Activated CD8-positive, alpha-beta memory T cell treated with anti-CD3 and anti-CD28 coated beads for 36 hours (primary cell): ENCODE results near the gene MLH1. TPM values are rescaled to one million over a fixed set of nuclear protein-coding genes. Genes with fewer than 3 reads are reported as not detected.

Experiments used
- CTCF ChIA-PET: fragments of 350-600 bp; sonication (Branson Sonifier 250); formaldehyde crosslinking; loops from one replicate; lab custom pipeline; 2021; ENCODE audit warnings: antibody characterized with exemption; lab: Charles Lee
- POLR2A ChIA-PET: fragments of 350-600 bp; sonication (Branson Sonifier 250); formaldehyde crosslinking; loops from one replicate; lab custom pipeline; 2021; ENCODE audit warnings: antibody characterized with exemption; lab: Charles Lee
- total RNA-seq, 2 experiments: library from RNA; stranded (reverse); gene quantifications; one replicate each; pipeline ENCODE4 v1.2.3, GENCODE V29; 2021

The MLH1 gene
- total RNA-seq, 2 experiments from 2014 or later = 70.1 to 77.8 TPM

DNA sequence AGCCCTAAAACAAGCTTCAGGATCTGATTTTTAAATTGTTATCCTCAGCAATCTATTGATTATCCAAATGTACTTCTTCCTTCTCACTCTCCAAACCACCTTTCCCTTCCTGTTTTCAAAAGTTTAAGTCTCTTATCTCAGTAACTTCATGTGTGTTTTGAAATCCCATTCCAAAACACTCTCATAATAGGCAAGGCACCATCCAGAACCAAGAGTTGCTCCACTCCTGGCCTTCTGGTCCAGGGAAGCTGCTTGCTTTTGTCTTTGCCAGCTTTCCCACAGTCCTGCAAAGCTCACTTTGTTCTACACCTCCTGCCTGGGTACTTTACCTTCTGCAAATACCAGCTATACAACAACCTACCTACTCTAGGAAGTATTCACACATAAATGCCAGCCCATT is 63.5 kb downstream of the MLH1 start:
- CTCF ChIA-PET = no interaction called here
- POLR2A ChIA-PET = no interaction called here

DNA sequence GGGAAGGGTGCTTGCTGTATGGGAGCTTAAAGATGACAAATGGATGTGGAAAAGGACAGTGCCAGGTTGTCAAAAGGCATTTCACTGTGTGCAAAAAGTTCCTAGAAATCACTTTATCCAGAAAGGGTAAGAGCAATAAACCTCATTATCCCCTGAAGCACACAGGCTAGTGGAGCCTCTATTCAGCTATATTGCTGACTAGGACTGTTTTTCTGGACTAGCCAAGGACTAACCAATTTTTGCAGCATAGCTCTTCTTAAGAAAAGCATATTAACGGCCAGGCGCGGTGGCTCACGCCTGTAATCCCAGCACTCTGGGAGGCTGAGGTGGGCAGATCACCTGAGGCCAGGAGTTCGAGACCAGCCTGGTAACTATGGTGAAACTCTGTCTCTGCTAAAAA is 64.8 kb downstream of the MLH1 start:
- ChIA-PET POLR2A (no interaction called here), CTCF (interaction anchor here (1.2 kb wide), 1 partner anchor 48 kb away, joined by 3 read pairs; no protein-coding TSS in a partner anchor)

DNA sequence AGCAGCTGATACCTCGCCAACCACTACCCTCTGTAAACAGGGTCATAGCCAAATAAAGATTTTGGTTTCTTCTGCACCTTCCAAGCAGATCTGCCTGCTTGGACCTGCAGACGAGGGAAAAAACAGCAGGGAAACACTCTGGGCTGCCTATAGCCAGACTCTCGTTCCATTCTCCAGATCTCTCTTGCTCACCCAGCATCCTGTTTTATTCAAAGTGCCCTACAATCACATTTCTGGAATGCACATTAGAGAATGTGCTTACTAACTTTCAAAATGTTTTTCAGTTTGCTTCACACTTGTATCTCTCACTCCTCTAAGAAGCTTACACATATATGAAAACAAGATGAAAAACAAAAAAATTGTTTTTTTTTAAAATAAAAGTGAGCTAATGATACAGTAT is 71.4 kb downstream of the MLH1 start:
- POLR2A ChIA-PET = no interaction called here
- CTCF ChIA-PET = interaction anchor here (0.5 kb wide), 1 partner anchor 97 kb away, joined by 3 read pairs; no protein-coding TSS in a partner anchor

DNA sequence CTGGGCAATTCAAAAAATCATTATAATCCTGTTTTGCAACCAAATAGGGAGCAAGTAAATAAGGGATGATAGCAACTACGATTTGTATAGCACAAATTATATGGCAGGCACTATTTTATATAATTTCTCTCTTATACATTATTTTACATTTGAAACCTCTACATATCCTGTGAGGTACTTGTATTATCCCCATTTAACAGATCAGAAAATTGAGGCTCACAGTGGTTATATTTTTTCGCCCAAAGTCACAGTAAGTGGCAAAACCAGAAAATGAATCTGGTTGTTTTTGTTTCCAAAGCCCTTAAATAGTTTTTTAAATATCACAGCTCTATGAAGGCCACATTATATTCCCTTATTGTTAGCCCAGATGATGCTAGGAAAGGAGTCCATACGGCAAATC is 74.3 kb downstream of the MLH1 start:
- ChIA-PET CTCF (no interaction called here), POLR2A (no interaction called here)

DNA sequence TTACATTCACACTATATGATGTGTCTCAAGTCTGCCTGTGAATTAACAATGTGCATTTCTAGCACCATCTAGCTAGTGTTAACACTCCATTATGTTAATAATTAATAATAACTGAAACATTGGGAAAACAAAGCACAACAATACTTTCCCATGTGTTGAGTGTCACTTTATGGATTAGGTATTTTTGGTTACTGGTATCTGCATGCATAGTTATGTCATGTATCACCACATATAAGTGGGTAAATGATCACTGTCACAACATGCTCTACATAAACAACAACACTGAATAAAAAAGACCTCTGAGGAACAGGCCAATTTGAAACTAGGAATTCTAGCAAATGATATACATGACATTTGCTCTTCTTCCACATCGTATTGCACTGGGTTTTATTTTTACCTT is 74.7 kb downstream of the MLH1 start:
- CTCF ChIA-PET = no interaction called here
- POLR2A ChIA-PET = no interaction called here

DNA sequence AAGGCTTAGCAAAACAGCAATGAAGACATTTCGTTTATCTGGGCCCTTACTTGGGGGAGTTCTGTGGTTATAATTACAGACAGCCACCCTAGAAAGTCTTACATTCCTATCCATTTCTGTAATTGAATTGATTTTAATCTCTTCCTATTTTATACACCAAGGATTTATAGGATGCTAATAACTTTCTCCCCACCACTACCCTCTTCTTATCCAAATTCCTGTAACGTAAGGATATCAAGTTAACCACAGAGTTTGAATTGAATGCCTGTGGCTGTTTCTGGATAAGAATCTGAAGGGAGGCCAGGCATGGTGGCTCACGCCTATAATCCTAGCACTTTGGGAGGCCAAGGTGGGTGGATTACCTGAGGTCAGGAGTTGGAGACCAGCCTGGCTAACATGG is 78.6 kb downstream of the MLH1 start:
- CTCF ChIA-PET = no interaction called here
- POLR2A ChIA-PET = no interaction called here

DNA sequence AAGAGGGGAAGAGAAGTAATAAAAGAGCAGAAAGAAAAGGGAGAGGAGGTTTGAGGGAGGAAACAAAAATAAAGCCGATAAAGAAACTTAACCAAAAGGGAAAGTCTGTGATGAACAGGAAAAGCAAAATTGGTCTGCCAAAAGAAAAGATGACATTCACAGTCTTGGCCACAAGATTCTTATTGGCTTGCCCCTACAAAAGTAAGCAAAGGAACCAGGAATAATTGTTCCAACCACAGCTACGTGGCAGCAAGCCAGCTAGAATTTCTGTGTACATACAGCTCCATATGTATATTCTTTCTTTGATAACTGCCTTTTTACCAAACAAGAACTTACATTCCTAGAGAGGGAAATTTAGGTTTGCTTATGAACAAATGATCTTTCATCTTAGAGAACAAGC is 79.6 kb downstream of the MLH1 start:
- ChIA-PET POLR2A (no interaction called here), CTCF (interaction anchor here (0.6 kb wide), 1 partner anchor 154 kb away, joined by 3 read pairs; no protein-coding TSS in a partner anchor)

DNA sequence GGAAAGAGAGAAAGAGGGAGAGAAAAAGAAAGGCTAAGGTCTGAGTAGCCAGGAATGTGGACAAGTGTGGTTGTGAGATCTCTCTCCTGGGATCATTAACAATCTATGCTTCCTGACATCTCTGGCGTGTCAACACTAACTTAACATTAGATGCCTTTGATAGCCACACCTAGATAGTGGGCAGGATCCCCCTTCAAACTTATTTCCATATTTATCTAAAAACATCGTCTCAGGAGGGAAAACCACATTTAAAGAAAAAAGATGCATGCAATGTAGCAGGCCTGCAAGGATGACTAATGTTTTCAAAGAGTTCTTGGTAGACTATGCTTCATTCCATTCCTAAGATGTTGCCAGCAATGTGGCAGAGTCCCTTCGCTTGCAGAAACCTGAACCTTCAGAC is 80.9 kb downstream of the MLH1 start:
- ChIA-PET POLR2A (no interaction called here), CTCF (no interaction called here)

DNA sequence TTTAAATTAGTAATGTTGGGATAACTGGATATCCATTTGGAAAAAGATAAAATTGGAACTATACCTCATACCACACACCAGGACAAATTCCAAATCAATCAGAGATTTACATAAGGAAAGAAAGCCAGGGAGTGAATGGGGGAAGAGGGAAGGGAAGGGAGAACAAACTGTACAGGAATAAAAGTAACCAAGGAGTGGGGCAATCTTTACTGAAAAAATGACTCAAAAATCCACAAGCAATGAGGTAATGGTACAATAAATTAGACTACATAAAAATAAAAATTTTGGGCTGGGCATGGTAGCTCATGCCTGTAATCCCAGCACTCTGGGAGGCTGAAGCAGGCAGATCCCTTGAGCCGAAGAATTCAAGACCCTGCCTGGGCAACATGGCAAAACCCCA is 82.6 kb downstream of the MLH1 start:
- CTCF ChIA-PET = no interaction called here
- POLR2A ChIA-PET = no interaction called here

DNA sequence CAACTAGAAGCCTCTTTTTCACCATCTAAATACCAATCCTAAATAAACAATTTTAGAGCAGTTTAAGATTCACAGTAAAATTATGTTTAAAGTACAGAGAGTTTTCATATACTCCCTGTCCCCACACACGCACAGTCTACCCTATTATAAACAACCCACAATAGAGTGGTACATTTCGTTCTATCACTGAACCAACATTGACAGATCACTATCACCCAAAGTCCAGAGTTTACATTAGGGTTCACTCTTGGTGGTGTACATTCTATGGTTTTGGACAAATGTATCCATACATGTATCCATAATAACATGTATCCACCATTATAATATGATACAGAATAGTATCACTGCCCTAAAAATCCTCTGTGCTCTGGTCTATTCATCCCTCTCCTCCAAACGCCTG is 89.0 kb downstream of the MLH1 start:
- ChIA-PET POLR2A (interaction anchor here (0.6 kb wide), 1 partner anchor 1920 kb away, joined by 3 read pairs; no protein-coding TSS in a partner anchor), CTCF (no interaction called here)

DNA sequence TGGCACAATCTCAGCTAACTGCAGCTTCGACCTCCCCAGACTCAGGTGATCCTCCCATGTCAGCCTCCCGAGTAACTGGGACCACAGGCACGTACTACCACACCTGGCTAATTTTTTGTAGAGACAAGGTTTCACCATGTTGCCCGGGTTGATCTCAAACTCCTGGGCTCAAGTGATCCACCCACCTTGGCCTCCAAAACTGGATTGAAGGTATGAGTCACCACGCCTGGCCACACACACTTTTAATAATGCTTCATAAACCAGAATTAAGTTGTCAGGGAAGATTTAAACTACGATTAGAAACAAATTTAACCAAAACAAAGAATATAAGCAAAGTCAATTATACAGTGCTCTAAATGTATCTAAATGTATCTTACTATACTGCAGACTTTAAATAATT is 93.6 kb downstream of the MLH1 start:
- CTCF ChIA-PET = no interaction called here
- POLR2A ChIA-PET = no interaction called here

DNA sequence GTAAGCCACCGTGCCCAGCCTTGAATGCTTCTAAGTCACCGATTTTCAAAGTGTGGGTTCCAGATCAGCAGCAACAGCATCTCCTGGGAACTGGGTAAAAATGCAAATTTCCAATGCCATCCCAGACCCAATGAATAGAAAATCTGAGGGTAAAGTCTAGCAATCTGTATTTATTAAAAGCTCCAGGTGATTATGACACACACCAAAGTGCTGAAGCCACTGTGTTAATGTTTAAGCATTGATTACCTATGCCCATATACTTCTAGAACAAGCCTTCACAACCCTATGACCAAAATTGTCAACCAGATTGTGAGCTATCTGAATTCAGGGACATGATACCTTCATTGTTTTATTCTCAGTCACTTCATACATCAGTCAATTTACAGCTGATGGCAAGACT is 94.6 kb downstream of the MLH1 start:
- POLR2A ChIA-PET = no interaction called here
- CTCF ChIA-PET = no interaction called here

DNA sequence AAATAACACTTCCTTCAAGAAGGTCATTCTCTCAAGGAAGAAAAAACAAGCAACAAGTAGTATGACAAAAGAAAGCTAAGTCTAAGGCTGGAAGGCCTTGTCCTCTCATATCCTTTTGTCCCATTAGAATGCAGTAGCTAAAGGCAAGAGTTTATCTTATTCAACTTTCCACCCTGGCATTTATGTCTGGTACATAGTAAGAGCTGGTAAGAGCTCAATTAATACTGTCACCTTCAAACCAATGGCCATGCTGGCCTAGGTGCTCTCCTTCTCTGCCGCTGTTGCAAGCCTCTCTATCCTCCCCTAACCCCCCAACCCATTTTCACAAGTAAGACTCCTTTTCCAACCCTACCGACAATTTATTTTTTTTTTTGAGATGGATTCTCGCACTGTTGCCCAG is 99.2 kb downstream of the MLH1 start:
- ChIA-PET POLR2A (no interaction called here), CTCF (no interaction called here)

DNA sequence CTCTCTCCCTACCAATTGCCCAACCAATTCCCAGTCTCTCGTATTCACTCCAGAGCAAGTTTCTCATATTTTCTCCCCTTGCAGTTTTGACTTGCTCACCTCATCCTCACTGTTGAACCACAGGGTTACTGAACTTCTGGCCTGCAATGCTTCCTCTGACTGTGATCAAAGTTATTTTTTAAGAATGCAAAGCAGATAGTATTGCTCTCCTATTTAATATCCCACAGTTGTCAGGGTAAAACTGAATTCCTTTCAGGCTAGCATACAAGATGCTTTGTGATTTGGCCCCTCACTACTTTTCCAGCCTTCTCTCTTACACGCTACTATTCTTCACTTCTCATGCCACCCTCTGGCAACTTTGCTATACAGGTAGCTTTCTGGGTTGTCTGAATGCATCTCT is 100.2 kb downstream of the MLH1 start:
- CTCF ChIA-PET = no interaction called here
- POLR2A ChIA-PET = no interaction called here

DNA sequence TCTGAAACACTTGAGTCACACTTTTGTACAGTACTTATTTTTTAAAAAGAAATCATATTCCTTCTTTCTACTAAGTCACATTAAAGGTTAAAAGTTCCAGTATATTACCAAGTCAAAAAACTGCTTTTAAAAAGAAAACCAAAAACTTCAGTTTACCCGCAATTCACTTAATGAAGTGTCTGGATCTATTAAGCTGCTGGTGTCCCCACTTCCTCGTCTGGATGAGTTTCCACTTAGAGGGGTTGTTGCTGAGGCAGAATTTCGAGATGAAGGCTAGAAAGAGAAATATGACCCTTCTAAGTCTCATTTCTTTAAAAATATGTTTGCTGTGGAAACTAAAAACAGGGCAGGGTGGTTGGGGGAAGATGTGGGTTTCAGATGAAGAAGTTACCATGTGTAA is 101.3 kb downstream of the MLH1 start:
- POLR2A ChIA-PET = no interaction called here
- CTCF ChIA-PET = no interaction called here

DNA sequence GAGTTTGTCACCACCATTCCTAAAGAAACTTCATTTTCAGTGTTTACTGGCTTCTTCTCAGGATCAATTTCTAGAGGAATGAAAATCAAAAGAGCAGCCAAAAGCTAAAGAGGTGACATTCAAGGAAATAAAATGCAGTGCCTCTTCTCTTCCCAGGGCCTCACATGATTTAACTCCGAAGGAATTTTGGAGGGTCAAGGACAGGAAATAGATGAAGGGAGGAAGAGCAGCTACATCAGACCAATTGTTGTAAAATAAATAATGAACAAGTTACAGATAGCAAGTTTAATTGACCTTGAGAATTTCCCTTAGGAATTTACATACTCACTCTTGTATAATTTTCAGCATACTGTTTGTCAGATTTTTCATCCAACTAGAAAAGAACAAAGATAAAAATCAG is 103.0 kb downstream of the MLH1 start:
- POLR2A ChIA-PET = no interaction called here
- CTCF ChIA-PET = no interaction called here

DNA sequence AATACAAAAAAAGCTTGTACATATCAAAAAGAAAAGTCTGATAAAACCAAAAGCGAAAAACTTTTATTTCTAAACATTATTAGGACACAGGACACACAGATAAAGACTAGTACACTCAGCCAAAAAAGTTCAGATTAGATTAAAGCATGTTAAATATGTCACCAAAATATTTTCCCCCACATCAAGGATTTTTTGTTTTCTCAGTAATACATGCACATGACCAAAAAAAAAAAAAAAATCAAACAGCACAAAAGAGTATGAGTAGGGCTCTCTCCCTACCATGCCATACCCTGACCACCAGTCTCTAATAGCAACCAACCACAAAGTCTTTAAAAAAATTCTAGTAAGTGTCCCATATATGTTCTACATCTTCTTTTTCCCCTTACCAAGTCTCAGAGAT is 103.7 kb downstream of the MLH1 start:
- CTCF ChIA-PET = no interaction called here
- POLR2A ChIA-PET = no interaction called here

DNA sequence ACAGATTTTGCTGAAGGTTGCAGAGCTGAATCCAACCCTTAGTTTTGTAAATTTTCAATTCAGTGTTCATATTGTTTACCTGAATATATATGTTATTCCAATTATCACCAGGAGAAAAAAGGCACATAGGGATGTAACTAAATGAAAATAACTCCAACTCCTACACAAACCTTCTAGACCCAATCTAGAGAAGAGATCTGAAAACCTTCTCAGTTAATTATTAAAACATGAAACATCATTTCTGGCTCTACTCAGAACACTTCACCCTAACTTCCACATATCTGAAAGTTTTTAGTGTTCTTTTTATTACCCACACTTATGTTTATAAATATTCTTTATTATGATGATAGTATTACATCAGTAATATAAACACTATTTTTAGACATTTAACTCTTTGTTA is 104.5 kb downstream of the MLH1 start:
- ChIA-PET CTCF (no interaction called here), POLR2A (no interaction called here)

DNA sequence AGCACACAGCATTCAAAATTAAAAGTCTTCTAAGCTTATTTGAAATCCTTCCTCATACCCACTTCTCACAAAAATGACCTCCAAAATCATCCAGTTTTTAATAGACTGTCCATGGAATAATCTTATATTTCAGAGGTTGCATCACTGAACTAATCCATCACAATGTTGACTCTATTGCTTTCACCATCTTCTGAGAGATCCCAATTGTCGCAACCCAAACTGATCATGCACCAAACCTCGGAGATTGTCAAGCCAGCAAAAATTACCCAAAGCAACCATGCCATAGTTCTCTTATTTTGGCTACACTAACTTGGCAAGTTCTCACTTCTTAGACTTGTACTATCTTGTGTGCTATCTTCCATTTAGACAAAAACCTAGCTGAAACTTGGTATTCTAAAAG is 105.6 kb downstream of the MLH1 start:
- ChIA-PET POLR2A (no interaction called here), CTCF (no interaction called here)

DNA sequence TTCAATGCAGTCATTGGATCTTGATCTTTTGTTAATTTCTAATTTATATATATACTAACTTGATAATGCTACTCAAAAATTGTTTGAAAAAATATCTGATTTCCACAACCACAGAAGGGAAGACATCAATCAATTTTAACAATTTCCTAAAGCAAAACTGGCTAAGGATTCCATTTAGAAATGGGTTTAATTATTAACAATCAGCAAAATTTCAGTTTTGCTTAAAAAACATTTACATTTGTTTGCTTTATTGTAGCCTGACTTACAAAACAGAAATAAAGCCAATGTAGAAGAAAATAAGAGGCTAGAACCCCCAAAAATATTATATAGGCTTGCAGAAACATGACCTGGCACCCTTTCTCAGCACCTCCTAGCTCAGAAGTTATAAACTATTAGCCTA is 106.2 kb downstream of the MLH1 start:
- ChIA-PET CTCF (no interaction called here), POLR2A (no interaction called here)

DNA sequence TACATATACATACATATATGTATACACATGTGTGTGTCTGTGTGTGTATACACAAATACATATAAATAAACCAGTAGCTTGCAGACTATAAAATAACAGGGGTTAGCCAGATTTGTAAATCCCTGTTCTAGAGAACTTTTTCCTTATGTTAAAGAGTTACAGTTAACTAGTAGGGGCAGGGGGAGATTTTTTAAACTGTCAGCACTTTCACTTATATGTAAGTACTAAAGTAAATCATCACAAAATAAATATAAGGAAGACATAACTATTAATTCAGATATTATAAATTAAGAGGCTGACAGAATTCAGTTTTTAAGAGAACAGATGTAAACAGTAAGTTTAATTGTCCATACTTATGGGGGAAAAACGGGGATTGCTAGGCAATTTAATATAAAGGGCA is 107.1 kb downstream of the MLH1 start:
- POLR2A ChIA-PET = interaction anchor here (0.6 kb wide), 1 partner anchor 113 kb away, joined by 4 read pairs; no protein-coding TSS in a partner anchor
- CTCF ChIA-PET = no interaction called here
